Caco-2 (cell line): ENCODE measurements around the gene CTTNBP2. TPM values are rescaled to one million over a fixed set of nuclear protein-coding genes. Genes with fewer than 3 reads are reported as not detected.

Source experiments
- BruUV-seq: library from RNA; stranded (reverse); fragments of 400-500 nt; replicated peaks from 2 replicates; lab custom pipeline; 2021; lab: Mats Ljungman, UMichigan
- CTCF ChIA-PET: fragments of 300-600 bp; sonication (Branson Sonifier 250); formaldehyde crosslinking; loops from one replicate; lab custom pipeline; 2022; ENCODE audit warnings: antibody characterized with exemption; lab: Charles Lee
- POLR2A ChIA-PET: fragments of 300-600 bp; sonication (Branson Sonifier 250); formaldehyde crosslinking; loops from one replicate; lab custom pipeline; 2022; ENCODE audit warnings: antibody characterized with exemption; lab: Charles Lee
- DNase-seq, 2 experiments: peaks; one replicate each; pipeline versions ENCODE4 v3.0.0 to v3.0.0-alpha.2; 2020 to 2022
- H3K27me3 ChIP-seq: replicated peaks from 2 replicates; pipeline ENCODE4 v1.6.0; 2011; ENCODE audit warnings: low read length; ENCODE audit not compliant: control insufficient read depth, insufficient read depth
- H3K36me3 ChIP-seq: 2 replicates; pipeline ENCODE4 v1.5.1; 2011; ENCODE audit warnings: low read length; ENCODE audit not compliant: control insufficient read depth, insufficient read depth
- H3K4me1 ChIP-seq: fragments of 250-450 bp; sonication (Bioruptor Pico); 2 replicates; pipeline ENCODE4 v1.5.1; 2020; ENCODE audit warnings: mild to moderate bottlenecking
- H3K4me3 ChIP-seq: 2 replicates; pipeline ENCODE4 v1.5.1; 2011; ENCODE audit warnings: low read depth, mild to moderate bottlenecking, control low read depth, low read length
- H3K9me3 ChIP-seq: fragments of 250-450 bp; sonication (Bioruptor Pico); 2 replicates; pipeline ENCODE4 v1.5.1; 2020; ENCODE audit warnings: mild to moderate bottlenecking, moderate library complexity
- H3K27ac Mint-ChIP-seq: one replicate; pipeline ENCODE4 v1.8.0; 2022; ENCODE audit warnings: mixed read lengths; ENCODE audit not compliant: unreplicated experiment
- H3K27me3 Mint-ChIP-seq: one replicate; pipeline ENCODE4 v1.8.0; 2022; ENCODE audit warnings: mixed read lengths; ENCODE audit not compliant: insufficient read depth, unreplicated experiment
- H3K36me3 Mint-ChIP-seq: one replicate; pipeline ENCODE4 v1.8.0; 2022; ENCODE audit warnings: mild to moderate bottlenecking, mixed read lengths; ENCODE audit not compliant: insufficient read depth, unreplicated experiment
- H3K4me1 Mint-ChIP-seq: one replicate; pipeline ENCODE4 v1.8.0; 2022; ENCODE audit warnings: low read depth, mixed read lengths; ENCODE audit not compliant: unreplicated experiment
- H3K4me3 Mint-ChIP-seq: one replicate; pipeline ENCODE4 v1.8.0; 2022; ENCODE audit warnings: mild to moderate bottlenecking, moderate library complexity, mixed read lengths; ENCODE audit not compliant: unreplicated experiment
- H3K9me3 Mint-ChIP-seq: one replicate; pipeline ENCODE4 v1.8.0; 2022; ENCODE audit warnings: mixed read lengths; ENCODE audit not compliant: unreplicated experiment
- intact Hi-C: fragments of 100-400 bp; cut with micrococcal nuclease; formaldehyde crosslinking; loops from one replicate; pipeline ENCODE4 v1.10.0; 2022; ENCODE audit not compliant: unreplicated experiment
- total RNA-seq: library from RNA; stranded (reverse); gene quantifications from 2 replicates; pipeline ENCODE4 v1.2.3, GENCODE V29; 2022
- TF ChIP-seq, protein P1 (sequence below), 2 experiments: fragments of 200-600 bp in 1 of 2; IDR thresholded peaks; 1 replicate in 1 of 2; 2 replicates in 1 of 2; pipeline versions ENCODE4 v1.5.1 to v1.8.0; 2011 to 2022; ENCODE audit warnings: antibody characterized with exemption in 1 of 2, control low read depth in 1 of 2, inconsistent platforms in 1 of 2, low read depth in 1 of 2, low read length in 1 of 2, mild to moderate bottlenecking in 1 of 2, moderate library complexity in 1 of 2; ENCODE audit not compliant: insufficient read depth in 1 of 2, severe bottlenecking in 1 of 2, unreplicated experiment in 1 of 2

Gene CTTNBP2
- total RNA-seq, 1 experiment from 2014 or later, result 3.2 TPM

DNA sequence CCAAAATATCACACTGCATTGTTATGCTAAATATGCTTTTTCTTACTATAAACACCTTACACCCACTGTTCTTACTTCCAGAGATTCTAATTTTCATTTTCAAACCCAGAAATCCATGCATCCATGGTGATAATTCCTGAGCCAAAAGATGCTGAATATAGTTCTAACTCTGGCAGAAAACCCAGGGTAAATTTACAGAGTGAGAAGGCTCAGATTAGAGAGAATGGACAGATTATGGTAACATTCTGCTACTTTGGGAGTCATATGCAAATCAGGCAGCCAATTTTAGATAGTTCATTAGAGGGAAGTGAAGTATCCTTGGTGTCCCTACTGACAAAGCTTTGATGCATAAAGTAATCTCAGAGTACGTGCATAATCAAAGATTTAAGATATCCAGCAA is 15.4 kb upstream of the CTTNBP2 start:
- H3K9me3 ChIP-seq, result no peaks in the 10 kb centered on the region
- no peak for DNase-seq
- ChIA-PET POLR2A (no interaction called here), CTCF (no interaction called here)
- no peak overlapping the region for H3K4me3 ChIP-seq
- intact Hi-C loops, result no loop called here
- H3K27me3 ChIP-seq, result no peaks in the 10 kb centered on the region
- Mint-ChIP-seq H3K36me3 (no peaks in the 10 kb centered on the region), H3K9me3 (no peaks in the 10 kb centered on the region), H3K4me1 (peaks cover 16% of the 10 kb centered on the region), H3K4me3 (no peak overlapping the region), H3K27ac (no peak overlapping the region), H3K27me3 (no peaks in the 10 kb centered on the region)
- H3K36me3 ChIP-seq, result no peaks in the 10 kb centered on the region
- H3K4me1 ChIP-seq, result peaks cover 9% of the 10 kb centered on the region
- TF ChIP-seq, protein P1, sequence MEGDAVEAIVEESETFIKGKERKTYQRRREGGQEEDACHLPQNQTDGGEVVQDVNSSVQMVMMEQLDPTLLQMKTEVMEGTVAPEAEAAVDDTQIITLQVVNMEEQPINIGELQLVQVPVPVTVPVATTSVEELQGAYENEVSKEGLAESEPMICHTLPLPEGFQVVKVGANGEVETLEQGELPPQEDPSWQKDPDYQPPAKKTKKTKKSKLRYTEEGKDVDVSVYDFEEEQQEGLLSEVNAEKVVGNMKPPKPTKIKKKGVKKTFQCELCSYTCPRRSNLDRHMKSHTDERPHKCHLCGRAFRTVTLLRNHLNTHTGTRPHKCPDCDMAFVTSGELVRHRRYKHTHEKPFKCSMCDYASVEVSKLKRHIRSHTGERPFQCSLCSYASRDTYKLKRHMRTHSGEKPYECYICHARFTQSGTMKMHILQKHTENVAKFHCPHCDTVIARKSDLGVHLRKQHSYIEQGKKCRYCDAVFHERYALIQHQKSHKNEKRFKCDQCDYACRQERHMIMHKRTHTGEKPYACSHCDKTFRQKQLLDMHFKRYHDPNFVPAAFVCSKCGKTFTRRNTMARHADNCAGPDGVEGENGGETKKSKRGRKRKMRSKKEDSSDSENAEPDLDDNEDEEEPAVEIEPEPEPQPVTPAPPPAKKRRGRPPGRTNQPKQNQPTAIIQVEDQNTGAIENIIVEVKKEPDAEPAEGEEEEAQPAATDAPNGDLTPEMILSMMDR (IDR thresholded peaks at IDR 0.05; ENCODE audit: insufficient read depth in 1 of 2, low read depth in 1 of 2, low read length in 1 of 2, severe bottlenecking in 1 of 2, unreplicated experiment in 1 of 2), result no peak
- no TSS peak for BruUV-seq

GRCh38 chr7:117882594-117882993 is 9.4 kb upstream of the CTTNBP2 start:
- no peaks in the 10 kb centered on the region for H3K27me3 ChIP-seq
- no peaks in the 10 kb centered on the region for H3K27me3 Mint-ChIP-seq
- no peaks in the 10 kb centered on the region for H3K4me1 ChIP-seq
- CTCF ChIA-PET, result no interaction called here
- no peaks in the 10 kb centered on the region for H3K9me3 Mint-ChIP-seq
- H3K27ac Mint-ChIP-seq, result no peak overlapping the region
- no TSS peak for BruUV-seq
- no peak for DNase-seq
- H3K4me3 Mint-ChIP-seq, result no peak overlapping the region
- no peaks in the 10 kb centered on the region for H3K4me1 Mint-ChIP-seq
- H3K36me3 Mint-ChIP-seq, result no peaks in the 10 kb centered on the region
- H3K9me3 ChIP-seq, result no peaks in the 10 kb centered on the region
- H3K36me3 ChIP-seq, result no peaks in the 10 kb centered on the region
- POLR2A ChIA-PET, result no interaction called here
- intact Hi-C loops, result no loop called here
- TF ChIP-seq, protein P1 (IDR thresholded peaks at IDR 0.05; ENCODE audit: insufficient read depth in 1 of 2, low read depth in 1 of 2, low read length in 1 of 2, severe bottlenecking in 1 of 2, unreplicated experiment in 1 of 2), result no peak
- no peak overlapping the region for H3K4me3 ChIP-seq

DNA sequence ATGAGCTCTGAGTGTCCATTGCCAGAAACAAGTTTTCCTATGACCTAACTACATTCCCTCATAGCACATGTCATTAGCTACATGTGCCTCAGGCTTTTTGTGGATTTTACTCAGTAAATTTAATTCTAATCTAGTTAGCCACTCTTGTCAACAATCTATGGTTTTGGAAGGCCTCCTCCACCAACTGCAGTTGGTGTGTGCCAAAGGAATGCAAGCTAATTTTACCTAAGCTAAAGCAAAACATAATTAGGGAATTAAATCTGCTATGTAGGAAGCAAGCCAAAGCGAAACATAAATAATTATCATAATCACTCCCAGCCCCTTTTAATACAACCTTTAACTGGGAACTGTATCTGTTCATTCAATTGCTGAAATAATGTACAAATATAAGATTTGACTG is 3.5 kb upstream of the CTTNBP2 start:
- Histone ChIP-seq H3K36me3 (no peaks in the 10 kb centered on the region), H3K27me3 (no peaks in the 10 kb centered on the region), H3K4me3 (no peak overlapping the region), H3K4me1 (0 out of 2 replicates have a peak, but pooled peaks cover 7% of the 10 kb centered on the region), H3K9me3 (no peaks in the 10 kb centered on the region)
- no peak overlapping the region for H3K4me3 Mint-ChIP-seq
- H3K27me3 Mint-ChIP-seq, result peaks cover 17% of the 10 kb centered on the region
- H3K4me1 Mint-ChIP-seq, result peaks cover 13% of the 10 kb centered on the region
- CTCF ChIA-PET, result interaction anchor here (0.6 kb wide), 1 partner anchor 16 kb away, joined by 3 read pairs; no protein-coding TSS in a partner anchor
- no peak overlapping the region for H3K27ac Mint-ChIP-seq
- TF ChIP-seq, protein P1 (IDR thresholded peaks at IDR 0.05; ENCODE audit: insufficient read depth in 1 of 2, low read depth in 1 of 2, low read length in 1 of 2, severe bottlenecking in 1 of 2, unreplicated experiment in 1 of 2), result no peak
- POLR2A ChIA-PET, result no interaction called here
- intact Hi-C loops, result loop anchor here (5.0 kb wide), 1 partner anchor 51 kb away; no protein-coding TSS in a partner anchor
- BruUV-seq, result no TSS peak
- no peak for DNase-seq
- H3K36me3 Mint-ChIP-seq, result no peaks in the 10 kb centered on the region
- no peaks in the 10 kb centered on the region for H3K9me3 Mint-ChIP-seq
